Panc1 (cell line): ENCODE measurements around the gene IL17RB.

Experiments used
- TCF7L2 ChIP-seq: IDR thresholded peaks from 2 replicates; pipeline ENCODE4 v1.6.1; 2011; ENCODE audit warnings: mild to moderate bottlenecking, low read depth, low read length, inconsistent platforms
- TF ChIP-seq, protein P1 (sequence below): fragments of 450-650 bp; IDR thresholded peaks from 2 replicates; pipeline ENCODE4 v1.5.1; 2017; ENCODE audit warnings: mild to moderate bottlenecking

DNA sequence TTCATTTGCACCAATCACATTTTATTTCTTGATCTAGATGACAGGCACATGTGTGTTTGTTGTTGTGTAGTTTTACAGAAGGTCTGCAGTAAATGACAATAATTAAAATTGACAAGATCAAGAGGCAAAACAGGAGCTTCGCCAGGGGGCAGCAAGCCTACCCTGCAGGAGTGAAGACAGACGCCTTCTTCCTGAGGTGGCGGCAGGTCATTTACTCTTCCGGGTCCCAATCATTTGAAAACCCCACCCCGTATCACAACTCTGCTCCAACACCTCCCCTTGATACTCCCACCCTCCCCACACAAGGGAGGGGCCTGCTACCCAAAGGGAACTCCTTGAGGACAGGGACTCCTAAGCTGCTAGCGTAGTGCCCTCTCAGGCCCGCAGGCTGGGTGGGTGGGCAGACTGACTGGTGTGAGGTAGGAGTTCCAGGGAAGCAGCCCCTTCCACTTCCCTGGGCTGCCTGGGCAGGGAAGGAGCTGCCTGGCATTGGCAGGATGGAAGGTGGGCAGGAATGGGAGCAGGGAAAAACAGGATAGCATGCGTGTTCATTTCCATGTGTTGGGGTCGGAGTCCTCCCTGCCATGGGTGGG is 13.2 kb upstream of the IL17RB start:
- TF ChIP-seq, protein P1, sequence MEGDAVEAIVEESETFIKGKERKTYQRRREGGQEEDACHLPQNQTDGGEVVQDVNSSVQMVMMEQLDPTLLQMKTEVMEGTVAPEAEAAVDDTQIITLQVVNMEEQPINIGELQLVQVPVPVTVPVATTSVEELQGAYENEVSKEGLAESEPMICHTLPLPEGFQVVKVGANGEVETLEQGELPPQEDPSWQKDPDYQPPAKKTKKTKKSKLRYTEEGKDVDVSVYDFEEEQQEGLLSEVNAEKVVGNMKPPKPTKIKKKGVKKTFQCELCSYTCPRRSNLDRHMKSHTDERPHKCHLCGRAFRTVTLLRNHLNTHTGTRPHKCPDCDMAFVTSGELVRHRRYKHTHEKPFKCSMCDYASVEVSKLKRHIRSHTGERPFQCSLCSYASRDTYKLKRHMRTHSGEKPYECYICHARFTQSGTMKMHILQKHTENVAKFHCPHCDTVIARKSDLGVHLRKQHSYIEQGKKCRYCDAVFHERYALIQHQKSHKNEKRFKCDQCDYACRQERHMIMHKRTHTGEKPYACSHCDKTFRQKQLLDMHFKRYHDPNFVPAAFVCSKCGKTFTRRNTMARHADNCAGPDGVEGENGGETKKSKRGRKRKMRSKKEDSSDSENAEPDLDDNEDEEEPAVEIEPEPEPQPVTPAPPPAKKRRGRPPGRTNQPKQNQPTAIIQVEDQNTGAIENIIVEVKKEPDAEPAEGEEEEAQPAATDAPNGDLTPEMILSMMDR = no peak
- TF ChIP-seq TCF7L2 = no peak
